IPS-18a (cell line): Measurements from ENCODE around the gene HBE1.

Experiments used
- H3K27ac ChIP-seq: one replicate; pipeline ENCODE4 v1.5.1; 2013; ENCODE audit warnings: low read length
- H3K27me3 ChIP-seq: one replicate; pipeline ENCODE4 v1.6.1; 2013; ENCODE audit warnings: mild to moderate bottlenecking, low read length; ENCODE audit not compliant: control insufficient read depth, insufficient read depth
- H3K36me3 ChIP-seq: one replicate; pipeline ENCODE4 v1.6.1; 2013; ENCODE audit warnings: low read depth, low read length; ENCODE audit not compliant: control insufficient read depth
- H3K4me1 ChIP-seq: one replicate; pipeline ENCODE4 v1.6.1; 2013; ENCODE audit warnings: low read depth, low read length; ENCODE audit not compliant: control insufficient read depth
- H3K4me3 ChIP-seq: one replicate; pipeline ENCODE4 v1.5.1; 2013; ENCODE audit warnings: low read length
- H3K9ac ChIP-seq: one replicate; pipeline ENCODE4 v1.6.1; 2013; ENCODE audit warnings: mild to moderate bottlenecking, low read length, moderate library complexity
- H3K9me3 ChIP-seq: one replicate; pipeline ENCODE4 v1.6.1; 2013; ENCODE audit warnings: low read depth, low read length; ENCODE audit not compliant: control insufficient read depth

The HBE1 gene

DNA sequence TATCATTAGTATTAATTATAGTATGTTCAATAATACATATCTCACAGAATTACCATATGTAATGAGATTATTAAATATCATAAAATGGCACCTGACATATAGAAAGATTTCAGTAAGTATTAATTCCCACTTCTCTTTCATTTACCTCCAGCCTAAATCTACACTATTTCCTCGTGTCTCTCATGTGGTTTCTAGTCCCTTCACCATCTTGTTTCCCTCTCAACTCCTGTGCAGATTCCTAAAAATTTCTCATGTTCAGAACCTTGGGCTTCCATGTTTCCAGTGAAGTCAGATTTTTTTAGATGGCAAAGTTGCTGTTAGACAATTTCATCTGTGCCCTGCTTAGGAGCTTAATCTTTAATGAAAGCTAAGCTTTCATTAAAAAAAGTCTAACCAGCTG is 14.1 kb upstream of the HBE1 start:
- Histone ChIP-seq H3K4me1 (no peaks in the 10 kb centered on the region), H3K27ac (no peak overlapping the region), H3K27me3 (no peaks in the 10 kb centered on the region), H3K9ac (no peak overlapping the region), H3K4me3 (no peak overlapping the region), H3K36me3 (no peaks in the 10 kb centered on the region), H3K9me3 (no peaks in the 10 kb centered on the region)

GRCh38 chr11:5283086-5283485 is 13.3 kb upstream of the HBE1 start:
- H3K36me3 ChIP-seq, result no peaks in the 10 kb centered on the region
- H3K27me3 ChIP-seq, result no peaks in the 10 kb centered on the region
- H3K9me3 ChIP-seq, result no peaks in the 10 kb centered on the region
- H3K27ac ChIP-seq, result no peak overlapping the region
- no peaks in the 10 kb centered on the region for H3K4me1 ChIP-seq
- no peak overlapping the region for H3K9ac ChIP-seq
- H3K4me3 ChIP-seq, result no peak overlapping the region

DNA sequence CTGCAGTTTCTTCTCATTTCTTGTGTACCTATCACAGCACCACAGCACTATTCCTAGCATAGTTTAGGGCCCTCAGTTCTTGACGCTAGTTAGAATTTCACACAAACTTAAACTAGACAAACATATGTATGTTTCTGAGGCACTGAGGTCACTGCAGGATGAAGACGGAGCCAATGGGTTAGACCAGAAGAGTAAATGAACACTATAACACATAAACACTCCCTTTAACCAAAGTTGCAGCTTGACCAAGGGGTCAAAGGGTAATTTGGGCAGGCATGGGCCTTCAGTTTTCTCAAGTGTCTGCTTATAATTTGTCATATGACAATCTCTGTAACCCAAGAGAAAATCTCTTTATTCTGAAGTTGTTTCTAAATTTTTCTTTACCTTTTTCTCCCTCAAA is 12.9 kb upstream of the HBE1 start:
- no peak overlapping the region for H3K4me3 ChIP-seq
- no peak overlapping the region for H3K9ac ChIP-seq
- no peaks in the 10 kb centered on the region for H3K27me3 ChIP-seq
- H3K36me3 ChIP-seq, result no peaks in the 10 kb centered on the region
- H3K4me1 ChIP-seq, result no peaks in the 10 kb centered on the region
- H3K9me3 ChIP-seq, result no peaks in the 10 kb centered on the region
- no peak overlapping the region for H3K27ac ChIP-seq

- H3K4me3 ChIP-seq, result no peak overlapping the region
- H3K27ac ChIP-seq, result no peak overlapping the region
Observed at GRCh38 chr11:5281596-5281995, 11.9 kb upstream of the HBE1 start.

DNA sequence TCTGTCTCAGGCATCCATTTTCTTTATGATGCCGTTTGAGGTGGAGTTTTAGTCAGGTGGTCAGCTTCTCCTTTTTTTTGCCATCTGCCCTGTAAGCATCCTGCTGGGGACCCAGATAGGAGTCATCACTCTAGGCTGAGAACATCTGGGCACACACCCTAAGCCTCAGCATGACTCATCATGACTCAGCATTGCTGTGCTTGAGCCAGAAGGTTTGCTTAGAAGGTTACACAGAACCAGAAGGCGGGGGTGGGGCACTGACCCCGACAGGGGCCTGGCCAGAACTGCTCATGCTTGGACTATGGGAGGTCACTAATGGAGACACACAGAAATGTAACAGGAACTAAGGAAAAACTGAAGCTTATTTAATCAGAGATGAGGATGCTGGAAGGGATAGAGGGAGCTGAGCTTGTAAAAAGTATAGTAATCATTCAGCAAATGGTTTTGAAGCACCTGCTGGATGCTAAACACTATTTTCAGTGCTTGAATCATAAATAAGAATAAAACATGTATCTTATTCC is 10.9 kb upstream of the HBE1 start:
- Histone ChIP-seq H3K9me3 (no peaks in the 10 kb centered on the region), H3K36me3 (no peaks in the 10 kb centered on the region), H3K4me3 (no peak overlapping the region)

More at GRCh38 chr11:5281596-5281995, 11.9 kb upstream of the HBE1 start:
- Histone ChIP-seq H3K27me3 (no peaks in the 10 kb centered on the region), H3K9ac (no peak overlapping the region), H3K36me3 (no peaks in the 10 kb centered on the region), H3K4me1 (no peaks in the 10 kb centered on the region), H3K9me3 (no peaks in the 10 kb centered on the region)

GRCh38 chr11:5279471-5280090 is 9.8 kb upstream of the HBE1 start:
- H3K4me3 ChIP-seq, result no peak overlapping the region
- no peaks in the 10 kb centered on the region for H3K27me3 ChIP-seq
- H3K9me3 ChIP-seq, result no peaks in the 10 kb centered on the region
- H3K27ac ChIP-seq, result no peak overlapping the region
- H3K9ac ChIP-seq, result no peak overlapping the region
- H3K36me3 ChIP-seq, result no peaks in the 10 kb centered on the region
- H3K4me1 ChIP-seq, result peaks cover 2% of the 10 kb centered on the region

More for the DNA sequence above, 10.9 kb upstream of the HBE1 start:
- H3K27me3 ChIP-seq, result no peaks in the 10 kb centered on the region
- no peak overlapping the region for H3K27ac ChIP-seq
- H3K4me1 ChIP-seq, result no peaks in the 10 kb centered on the region
- no peak overlapping the region for H3K9ac ChIP-seq

DNA sequence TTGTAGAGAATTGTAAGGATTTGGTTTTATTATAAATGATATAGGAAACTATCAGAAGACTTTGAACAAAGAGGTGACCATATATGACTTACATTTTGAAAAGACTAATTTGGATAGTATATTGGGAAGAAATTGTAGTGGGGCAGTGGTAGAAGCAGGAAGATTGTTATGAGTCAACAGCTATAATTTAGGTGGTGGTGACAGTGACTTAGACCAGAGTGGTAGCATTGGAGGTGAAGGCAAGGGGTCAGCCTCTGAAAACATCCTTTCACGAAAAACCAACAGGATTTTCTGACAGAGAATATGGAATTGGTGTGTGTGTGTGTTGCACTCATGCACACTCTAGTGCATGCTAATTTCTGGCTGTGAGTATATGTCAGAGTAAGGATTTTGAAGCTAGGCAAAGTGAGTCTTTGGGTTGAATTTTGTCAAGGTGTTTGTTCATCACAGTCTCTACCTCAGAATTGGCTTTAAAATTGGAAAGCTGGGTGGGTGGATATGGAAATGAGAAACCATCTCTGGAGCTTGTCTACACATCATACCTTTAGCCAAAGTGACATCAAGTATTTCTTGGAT is 8.2 kb upstream of the HBE1 start:
- H3K27ac ChIP-seq, result no peak overlapping the region

DNA sequence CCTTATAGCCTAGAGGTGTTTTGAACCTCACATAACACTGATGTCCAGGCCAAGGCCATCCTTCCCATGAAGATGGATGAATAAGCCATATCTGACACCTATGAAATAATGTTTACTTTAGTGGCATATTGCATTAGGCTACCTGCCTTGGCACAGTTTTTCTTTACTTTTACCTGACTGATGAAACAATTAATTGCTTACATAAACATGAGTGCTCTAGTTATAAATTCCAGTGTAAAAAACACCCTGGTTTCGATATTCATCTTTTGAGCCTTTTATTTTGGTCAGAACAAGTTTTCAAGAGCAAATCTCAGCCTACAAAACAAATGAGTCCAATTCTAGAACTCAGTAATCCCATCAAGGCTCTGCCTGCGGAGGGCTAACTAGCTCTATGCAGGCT is 7.0 kb upstream of the HBE1 start:
- Histone ChIP-seq H3K4me3 (no peak overlapping the region), H3K9ac (no peak overlapping the region), H3K9me3 (no peaks in the 10 kb centered on the region), H3K27me3 (no peaks in the 10 kb centered on the region), H3K4me1 (peaks cover 5% of the 10 kb centered on the region), H3K36me3 (no peaks in the 10 kb centered on the region), H3K27ac (no peak overlapping the region)

More for the DNA sequence above, 8.2 kb upstream of the HBE1 start:
- no peaks in the 10 kb centered on the region for H3K9me3 ChIP-seq
- no peak overlapping the region for H3K9ac ChIP-seq
- H3K4me1 ChIP-seq, result peaks cover 5% of the 10 kb centered on the region
- no peak overlapping the region for H3K4me3 ChIP-seq
- H3K27me3 ChIP-seq, result no peaks in the 10 kb centered on the region
- no peaks in the 10 kb centered on the region for H3K36me3 ChIP-seq

DNA sequence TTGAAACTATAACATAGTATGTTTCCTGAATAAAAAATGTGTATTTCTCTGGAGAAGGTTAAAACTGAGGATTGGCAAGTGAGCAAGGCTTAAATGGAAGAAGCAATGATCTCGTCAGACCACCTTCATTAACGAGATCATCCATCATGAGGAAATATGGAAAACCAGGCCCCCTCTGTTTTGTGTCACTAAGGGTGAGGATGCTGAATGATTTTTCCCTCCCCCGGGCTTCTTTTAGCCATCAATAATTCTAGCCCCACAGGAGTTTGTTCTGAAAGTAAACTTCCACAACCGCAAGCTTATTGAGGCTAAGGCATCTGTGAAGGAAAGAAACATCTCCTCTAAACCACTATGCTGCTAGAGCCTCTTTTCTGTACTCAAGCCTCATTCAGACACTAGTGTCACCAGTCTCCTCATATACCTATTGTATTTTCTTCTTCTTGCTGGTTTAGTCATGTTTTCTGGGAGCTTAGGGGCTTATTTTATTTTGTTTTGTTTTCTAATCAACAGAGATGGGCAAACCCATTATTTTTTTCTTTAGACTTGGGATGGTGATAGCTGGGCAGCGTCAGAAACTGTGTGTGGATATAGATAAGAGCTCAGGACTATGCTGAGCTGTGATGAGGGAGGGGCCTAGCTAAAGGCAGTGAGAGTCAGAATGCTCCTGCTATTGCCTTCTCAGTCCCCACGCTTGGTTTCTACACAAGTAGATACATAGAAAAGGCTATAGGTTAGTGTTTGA is 5.8 kb upstream of the HBE1 start:
- Histone ChIP-seq H3K4me3 (no peak overlapping the region), H3K9ac (no peak overlapping the region)

DNA sequence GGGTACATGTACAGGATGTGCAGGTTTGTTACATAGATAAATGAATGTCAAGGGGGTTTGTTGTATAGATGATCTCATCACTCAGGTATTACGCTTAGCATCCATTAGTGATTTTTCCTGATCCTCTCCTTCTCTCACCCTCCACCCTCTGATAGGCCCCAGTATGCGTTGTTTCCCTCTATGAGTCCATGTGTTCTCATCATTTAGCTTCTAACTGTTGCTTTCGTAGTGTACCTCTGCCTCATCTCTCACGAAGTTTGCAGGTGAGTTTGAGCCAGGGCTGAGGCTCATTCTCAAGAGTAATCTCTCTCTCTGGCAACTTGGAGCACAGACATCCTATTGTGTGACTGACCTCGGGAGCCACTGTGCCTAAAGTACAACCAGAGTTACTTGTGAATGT is 4.7 kb upstream of the HBE1 start:
- no peaks in the 10 kb centered on the region for H3K27me3 ChIP-seq

More for the DNA sequence above, 5.8 kb upstream of the HBE1 start:
- Histone ChIP-seq H3K27ac (no peak overlapping the region), H3K36me3 (no peaks in the 10 kb centered on the region), H3K4me1 (peaks cover 5% of the 10 kb centered on the region), H3K9me3 (no peaks in the 10 kb centered on the region), H3K27me3 (no peaks in the 10 kb centered on the region)

DNA sequence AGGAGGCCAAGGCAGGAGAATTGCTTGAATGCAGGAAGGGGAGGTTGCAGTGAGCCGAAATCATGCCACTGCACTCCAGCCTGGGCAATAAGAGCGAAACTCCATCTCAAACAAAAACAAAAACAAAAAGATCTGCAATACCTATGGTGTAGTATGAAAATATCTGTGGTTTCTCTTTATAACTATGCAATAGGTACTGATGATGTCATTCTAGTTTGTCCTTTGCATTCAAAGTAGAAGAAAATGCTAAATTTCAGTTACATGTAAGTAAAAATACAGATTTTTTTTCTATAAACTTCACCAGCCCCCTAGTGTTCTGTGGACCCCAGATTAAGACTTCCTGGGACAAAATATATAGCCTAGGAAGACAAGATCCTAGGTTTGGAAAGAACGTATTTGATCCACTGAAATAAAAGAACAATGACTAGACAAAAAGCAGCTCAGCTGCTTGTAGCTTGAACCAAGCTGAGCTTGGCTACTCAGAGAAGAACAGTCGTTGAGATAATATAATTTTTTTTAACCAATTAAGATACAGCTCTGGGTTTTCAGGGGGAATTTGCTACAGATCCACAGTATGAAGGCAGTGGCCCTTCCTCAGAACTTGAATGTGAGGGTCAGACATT is 2.8 kb upstream of the HBE1 start:
- Histone ChIP-seq H3K27ac (no peak overlapping the region), H3K36me3 (no peaks in the 10 kb centered on the region), H3K4me3 (no peak overlapping the region), H3K9ac (no peak overlapping the region), H3K4me1 (peaks cover 5% of the 10 kb centered on the region), H3K9me3 (no peaks in the 10 kb centered on the region), H3K27me3 (no peaks in the 10 kb centered on the region)

More for the DNA sequence above, 4.7 kb upstream of the HBE1 start:
- Histone ChIP-seq H3K4me1 (peaks cover 5% of the 10 kb centered on the region), H3K27ac (no peak overlapping the region), H3K9ac (no peak overlapping the region), H3K4me3 (no peak overlapping the region), H3K36me3 (no peaks in the 10 kb centered on the region), H3K9me3 (no peaks in the 10 kb centered on the region)
